ENCODE data around the gene WSCD2. TPM values are rescaled to one million over a fixed set of nuclear protein-coding genes. Genes with fewer than 3 reads are reported as not detected.

The WSCD2 gene
- total RNA-seq, 2 experiments from 2014 or later: not detected

DNA sequence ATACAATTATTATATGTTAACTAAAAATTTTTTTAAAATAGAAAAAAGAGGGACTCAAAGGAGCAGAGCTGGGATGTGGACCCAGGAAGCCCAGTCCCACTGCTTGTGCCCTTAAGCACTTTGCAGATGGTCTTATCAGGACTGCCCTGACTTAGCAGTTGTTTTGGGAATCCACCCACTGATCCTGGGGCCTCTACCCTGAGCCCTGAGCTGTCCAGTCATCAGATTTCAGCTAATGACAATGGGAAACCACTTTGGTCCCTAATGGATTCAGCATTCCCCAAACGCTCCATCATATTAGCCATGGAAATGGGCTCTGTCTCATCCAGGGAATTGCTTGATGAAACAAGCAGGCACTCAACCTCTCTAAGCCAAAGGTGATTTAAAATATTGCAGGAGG, 22.5 kb upstream of the WSCD2 start:
- CTCF ChIA-PET: no interaction called here

GRCh38 chr12:108107293-108107692, 21.8 kb upstream of the WSCD2 start:
- CTCF ChIA-PET: no interaction called here
- POLR2A ChIA-PET: no interaction called here

More for the DNA sequence above, 22.5 kb upstream of the WSCD2 start:
- POLR2A ChIA-PET: no interaction called here

- CTCF ChIA-PET: no interaction called here
- POLR2A ChIA-PET: no interaction called here
These were observed 19.6 kb upstream of the WSCD2 start for GRCh38 chr12:108109504-108109903.

DNA sequence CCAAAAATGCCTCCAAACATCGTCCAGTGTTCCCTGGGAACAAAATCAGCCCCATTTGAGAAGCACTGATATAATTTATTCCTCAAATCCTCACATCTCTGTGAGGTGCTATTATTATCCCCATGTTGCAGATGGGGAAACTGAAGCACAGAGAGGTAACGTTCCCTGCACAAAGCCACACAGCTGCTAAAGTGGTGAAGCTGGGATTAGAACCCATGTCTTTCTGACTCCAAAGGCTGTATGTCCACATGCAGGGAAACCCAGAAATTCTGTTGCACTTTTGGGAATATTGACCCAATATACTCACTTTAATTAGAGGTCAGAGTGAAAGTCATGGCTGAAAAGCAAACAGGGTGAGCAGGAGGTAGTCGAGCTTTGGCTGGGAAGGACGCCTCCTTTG, 19.1 kb upstream of the WSCD2 start:
- ChIA-PET POLR2A (no interaction called here), CTCF (no interaction called here)

GRCh38 chr12:108110844-108111243, 18.2 kb upstream of the WSCD2 start:
- ChIA-PET CTCF (no interaction called here), POLR2A (no interaction called here)

DNA sequence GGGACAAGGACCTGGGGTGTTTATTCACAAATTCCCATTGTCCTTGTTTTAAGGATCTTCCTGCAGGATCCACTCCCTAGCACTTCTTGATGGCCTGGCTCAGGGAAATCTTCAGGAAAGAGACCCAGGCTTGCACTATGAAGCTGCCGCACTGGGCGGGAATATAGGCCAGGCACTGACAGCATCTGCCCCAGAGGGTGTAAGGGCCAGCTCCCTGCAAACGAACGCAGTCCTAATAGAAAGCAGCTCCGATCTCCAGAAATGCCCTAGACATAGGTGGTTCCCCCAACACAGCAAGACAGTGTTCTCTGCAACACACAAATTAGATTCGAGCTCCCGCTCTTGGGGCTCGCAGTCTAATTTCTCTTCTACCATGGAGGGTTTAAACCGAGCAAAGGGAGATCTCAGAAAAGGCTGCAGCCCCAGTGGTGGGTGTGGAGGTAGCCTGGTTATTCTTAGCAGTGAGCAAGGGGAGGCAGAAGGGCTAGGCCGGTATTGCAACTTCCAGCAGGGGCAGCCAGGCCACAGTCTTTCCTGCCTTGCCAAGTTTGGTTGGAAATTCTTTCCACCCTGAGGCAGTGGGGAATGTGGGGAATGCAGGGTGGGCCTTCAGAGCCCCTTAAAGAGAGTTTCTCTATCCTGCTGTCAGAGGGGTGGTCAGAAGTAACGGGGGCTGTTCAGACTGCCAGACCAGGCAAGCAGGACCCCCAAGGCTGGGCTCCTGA, 16.1 kb upstream of the WSCD2 start:
- ChIA-PET CTCF (no interaction called here), POLR2A (no interaction called here)

DNA sequence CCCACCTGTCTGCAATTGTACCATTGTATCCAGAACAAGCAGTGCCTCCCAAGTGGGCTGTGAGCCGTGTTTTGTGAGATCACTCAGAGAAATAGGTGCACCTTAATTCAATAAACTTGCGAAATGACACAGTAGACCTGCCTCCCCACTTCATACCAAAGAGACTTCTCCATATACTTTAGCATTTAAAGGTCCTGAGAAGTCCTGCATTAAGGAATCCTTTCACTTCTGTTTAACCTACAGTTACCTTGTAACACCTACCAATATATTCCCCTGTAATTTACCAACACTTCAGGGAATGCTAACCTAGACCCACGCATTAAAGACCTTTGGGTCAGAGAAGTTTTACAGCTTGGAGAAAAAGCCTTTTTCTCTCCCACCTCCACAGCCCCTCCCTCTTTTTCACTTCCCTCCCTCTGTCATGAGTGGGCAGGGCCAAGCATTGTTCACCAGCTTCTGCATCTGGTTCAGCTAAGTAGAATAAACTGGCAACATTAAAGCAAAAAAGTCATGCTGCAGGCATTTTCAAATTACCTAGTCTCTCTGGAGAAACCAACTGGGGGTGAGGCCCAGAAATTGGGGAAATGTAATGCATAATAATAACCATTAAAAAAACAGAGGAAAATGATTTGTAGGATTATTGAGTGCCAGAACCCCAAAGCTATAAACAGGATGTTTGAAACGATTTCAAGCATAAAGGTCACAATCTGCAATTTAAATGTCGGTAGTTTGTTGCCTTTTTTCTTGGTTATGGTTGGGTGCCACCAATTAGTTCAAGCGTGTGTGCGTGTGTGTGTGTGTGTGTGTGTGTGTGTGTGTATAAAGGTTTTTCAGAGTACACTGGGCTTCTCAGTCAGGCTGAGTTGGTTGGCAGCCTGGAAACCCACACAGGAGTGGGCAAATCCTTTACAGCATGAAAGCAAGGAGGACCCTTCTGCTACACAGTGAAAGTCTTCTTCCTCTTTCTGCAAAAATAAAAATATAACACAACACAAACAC, 13.7 kb upstream of the WSCD2 start:
- POLR2A ChIA-PET: no interaction called here
- CTCF ChIA-PET: no interaction called here

DNA sequence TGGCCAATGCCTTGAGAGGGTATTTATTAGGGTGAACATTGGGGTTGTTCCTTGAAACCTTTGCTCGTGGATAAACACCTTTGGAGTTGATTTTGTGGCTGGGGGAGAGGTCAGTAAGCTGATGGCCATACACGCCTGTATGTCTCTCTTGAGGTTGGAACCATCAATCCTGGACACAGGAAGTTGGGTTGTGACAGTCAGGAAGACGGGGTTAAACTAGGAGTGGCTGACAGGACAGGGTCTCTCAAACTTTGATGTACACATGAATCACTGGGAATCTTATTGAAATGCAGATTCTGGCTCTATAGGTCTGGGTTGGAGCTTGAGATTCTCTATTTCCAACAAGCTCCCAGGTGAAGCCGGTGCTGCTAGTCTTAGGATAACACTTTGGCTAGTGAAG, 12.8 kb upstream of the WSCD2 start:
- CTCF ChIA-PET: no interaction called here
- POLR2A ChIA-PET: no interaction called here

- ChIA-PET POLR2A (no interaction called here), CTCF (no interaction called here)
These were observed 12.4 kb upstream of the WSCD2 start for GRCh38 chr12:108116699-108117098.

DNA sequence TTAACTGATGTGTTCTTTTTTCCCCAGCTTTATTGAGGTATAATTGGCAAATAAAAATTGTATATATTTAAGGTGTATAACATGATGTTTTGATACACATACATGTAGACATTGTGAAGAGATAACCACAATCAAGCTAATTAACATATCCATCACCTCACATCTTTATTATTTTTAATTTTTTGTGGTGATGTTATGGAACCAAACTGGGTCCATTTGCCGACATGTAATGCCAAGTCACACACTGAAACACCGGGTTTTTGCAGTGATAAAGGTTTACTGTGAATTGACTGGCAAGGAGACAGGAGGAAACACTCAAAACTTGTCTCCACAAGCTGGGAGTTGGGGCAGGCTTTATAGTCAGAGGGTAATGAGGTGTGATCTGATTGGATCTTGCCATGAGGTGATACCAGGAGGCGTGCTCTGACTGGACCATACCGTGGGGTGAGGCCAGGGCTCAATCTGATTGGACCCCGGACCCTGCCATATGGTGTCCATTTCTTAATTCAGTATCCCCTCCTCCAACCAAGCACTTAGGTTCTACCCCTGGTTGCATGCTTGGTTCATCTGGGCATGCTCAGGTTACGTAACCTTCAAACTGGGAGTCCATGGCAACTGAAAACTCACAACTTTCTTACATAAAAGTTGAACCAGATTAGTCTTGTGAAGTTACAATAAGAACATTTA, 11.8 kb upstream of the WSCD2 start:
- ChIA-PET CTCF (no interaction called here), POLR2A (no interaction called here)

DNA sequence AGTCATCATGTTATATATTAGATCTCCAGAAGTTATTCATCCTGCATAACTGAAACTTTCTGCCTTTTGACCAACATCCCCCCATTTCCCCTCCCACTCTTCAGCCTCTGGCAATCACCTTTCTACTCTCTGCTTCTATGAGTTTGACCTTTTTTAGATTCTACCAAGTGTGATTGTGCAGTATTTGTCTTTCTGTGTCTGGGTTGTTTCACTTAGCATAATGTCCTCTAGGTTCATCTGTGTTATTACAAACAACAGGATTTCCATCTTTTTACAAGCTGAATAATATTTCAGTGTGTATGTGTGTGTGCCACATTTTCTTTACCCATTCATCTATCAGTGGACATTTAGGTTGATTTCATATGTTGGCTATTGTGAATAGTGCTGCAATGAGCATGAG, 11.2 kb upstream of the WSCD2 start:
- CTCF ChIA-PET: no interaction called here

GRCh38 chr12:108119126-108119973, 9.7 kb upstream of the WSCD2 start:
- ChIA-PET CTCF (no interaction called here), POLR2A (no interaction called here)

More for the DNA sequence above, 11.2 kb upstream of the WSCD2 start:
- POLR2A ChIA-PET: no interaction called here

- POLR2A ChIA-PET: no interaction called here
- CTCF ChIA-PET: no interaction called here
These were observed 8.9 kb upstream of the WSCD2 start for GRCh38 chr12:108119974-108120862.

GRCh38 chr12:108120863-108121165, 8.3 kb upstream of the WSCD2 start:
- ChIA-PET POLR2A (no interaction called here), CTCF (no interaction called here)

GRCh38 chr12:108121320-108121719, 7.8 kb upstream of the WSCD2 start:
- ChIA-PET CTCF (no interaction called here), POLR2A (no interaction called here)

DNA sequence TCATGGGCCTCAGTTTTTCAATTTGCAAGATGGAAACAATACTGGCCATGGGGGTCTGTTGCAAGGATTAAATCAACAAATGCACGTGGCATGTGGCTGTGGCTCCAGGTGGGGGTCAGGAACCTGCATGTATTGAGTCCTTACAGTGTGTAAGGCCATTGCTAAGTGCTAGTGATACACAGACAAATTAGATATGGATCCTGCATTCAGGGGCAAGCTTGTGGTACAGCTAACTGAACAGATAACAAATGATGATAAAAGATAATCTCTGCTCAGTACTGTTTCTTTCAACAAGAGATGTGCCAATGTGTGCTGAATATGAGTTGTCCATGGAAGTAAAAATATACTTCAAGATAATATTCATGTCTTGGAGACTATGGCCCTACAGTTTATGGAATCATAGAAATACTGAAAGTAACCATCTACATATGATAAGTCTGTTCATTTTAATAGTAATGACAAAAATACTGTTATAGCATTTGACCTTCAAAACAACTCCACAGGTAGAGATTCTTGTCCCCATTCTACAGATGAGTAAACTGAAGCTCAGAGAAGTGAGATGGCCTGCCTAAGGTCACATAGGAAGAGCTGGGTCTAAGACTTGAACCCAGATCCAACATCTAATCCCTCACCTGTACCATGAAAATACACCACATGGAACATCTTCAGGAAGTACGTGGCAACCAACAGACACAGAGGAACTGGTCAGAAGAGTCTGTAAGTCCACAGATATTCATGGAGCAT, 7.2 kb upstream of the WSCD2 start:
- POLR2A ChIA-PET: no interaction called here
- CTCF ChIA-PET: no interaction called here

- ChIA-PET POLR2A (no interaction called here), CTCF (no interaction called here)
These were observed 6.4 kb upstream of the WSCD2 start for GRCh38 chr12:108122644-108123043.

DNA sequence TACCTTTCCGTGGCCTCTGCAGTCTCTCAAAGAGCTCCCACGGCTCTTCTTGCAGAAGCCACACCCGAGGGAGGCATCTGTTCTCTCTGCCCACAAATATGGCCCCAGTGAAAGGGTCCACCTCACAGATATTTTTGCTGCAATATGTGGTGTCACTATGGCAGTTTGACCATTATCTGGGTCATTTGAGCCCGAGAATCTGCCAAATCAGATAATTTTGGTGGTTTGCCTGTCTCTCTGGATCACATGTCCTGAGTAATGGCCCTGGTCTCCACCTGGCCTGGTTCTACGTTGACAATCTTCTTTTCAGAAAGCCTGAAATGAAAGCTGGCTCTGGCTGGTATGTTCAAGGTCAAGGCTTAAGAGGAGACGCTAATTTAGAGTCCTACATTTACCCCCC, 5.7 kb upstream of the WSCD2 start:
- POLR2A ChIA-PET: no interaction called here
- CTCF ChIA-PET: no interaction called here

DNA sequence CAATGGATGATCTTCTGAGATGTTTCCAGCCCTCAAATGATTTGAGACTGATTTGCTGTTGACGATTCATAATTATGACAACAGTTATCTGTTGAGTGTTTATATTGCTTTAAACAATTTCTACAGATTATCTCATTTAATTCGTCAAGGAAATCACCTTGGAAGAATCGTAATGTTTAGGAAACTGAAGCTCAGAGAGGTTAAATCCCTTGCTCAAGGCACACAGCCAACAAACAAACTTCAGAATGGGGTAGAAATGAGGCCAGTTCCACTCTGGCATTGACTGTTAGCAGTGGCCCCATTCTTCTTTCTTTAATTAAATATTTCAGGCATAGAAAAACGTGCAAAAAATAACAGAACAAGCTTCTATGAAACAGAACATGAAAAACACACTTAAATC, 4.0 kb upstream of the WSCD2 start:
- POLR2A ChIA-PET: no interaction called here
- CTCF ChIA-PET: interaction anchor here (1.1 kb wide), 1 partner anchor 332 kb away, joined by 3 read pairs; no protein-coding TSS in a partner anchor
